ENCODE measurements around the gene CCDC152.

CCDC152 gene

DNA sequence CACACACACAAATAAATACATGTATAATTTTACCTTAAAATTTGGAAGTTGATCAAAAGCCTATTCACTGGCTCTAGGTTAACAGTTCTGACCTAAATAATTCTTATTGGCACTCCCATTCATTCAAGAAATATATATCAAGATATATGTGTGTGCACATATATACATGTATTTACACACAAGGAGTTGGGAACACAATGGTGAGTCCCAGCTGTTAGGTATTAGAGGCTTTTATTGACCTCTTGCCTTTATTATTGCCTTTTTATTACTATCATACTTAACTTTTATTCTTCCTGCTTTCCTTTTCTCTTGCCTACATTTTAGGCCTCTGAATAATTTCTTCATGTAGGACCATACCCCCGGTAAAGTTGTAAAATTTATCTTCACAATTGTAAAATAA, 25.0 kb downstream of the CCDC152 start:
- DNase-seq (ENCODE audit: low read depth in 2 of 2): no peak

DNA sequence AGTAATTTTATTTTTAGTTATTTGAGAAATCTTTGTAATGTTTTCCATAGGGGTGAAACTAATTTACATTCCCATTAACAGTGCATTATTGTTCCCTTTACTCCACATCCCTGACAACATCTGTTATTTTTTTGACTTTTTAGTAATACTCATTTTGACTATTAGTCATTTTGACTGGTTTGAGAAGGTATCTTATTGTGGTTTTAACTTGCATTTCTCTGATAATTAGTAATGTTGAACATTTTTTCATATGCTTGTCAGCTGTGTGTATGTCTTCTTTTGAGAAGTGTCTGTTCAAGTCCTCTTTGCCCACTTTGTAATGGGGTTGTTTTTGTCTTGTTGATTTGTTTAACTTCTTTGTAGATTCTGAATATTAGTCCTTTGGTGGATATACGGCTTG, 27.5 kb downstream of the CCDC152 start:
- no peak for DNase-seq (ENCODE audit: low read depth in 2 of 2)

- DNase-seq (ENCODE audit: low read depth in 2 of 2): no peak
Measured at GRCh38 chr5:42785756-42786155, 29.1 kb downstream of the CCDC152 start.

- DNase-seq (ENCODE audit: low read depth in 2 of 2): no peak
Measured at GRCh38 chr5:42787073-42787472, 30.5 kb downstream of the CCDC152 start.

GRCh38 chr5:42787845-42788244, 31.2 kb downstream of the CCDC152 start:
- DNase-seq (ENCODE audit: low read depth in 2 of 2): no peak

DNA sequence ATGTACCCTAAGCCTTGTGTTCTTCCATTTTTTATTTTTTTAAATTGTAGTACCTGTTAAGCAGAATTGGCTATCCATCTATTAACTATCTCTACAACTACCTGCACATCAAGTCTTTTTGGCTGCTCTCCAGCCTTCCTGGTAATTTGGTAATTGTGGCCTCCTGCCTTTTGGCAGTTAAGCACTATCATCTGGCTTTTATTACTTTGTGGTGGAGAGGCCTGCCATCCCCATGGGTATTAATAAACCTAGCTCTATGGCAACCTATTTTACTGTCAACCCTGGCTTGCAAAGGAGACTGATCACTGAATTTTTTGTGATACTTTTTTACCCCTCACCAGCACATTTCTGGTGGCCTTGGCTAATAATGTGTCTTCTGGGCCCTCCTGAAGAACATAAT, 34.5 kb downstream of the CCDC152 start:
- DNase-seq (ENCODE audit: low read depth in 2 of 2): no peak

- no peak for DNase-seq (ENCODE audit: low read depth in 2 of 2)
Measured at GRCh38 chr5:42798284-42799240, 41.9 kb downstream of the CCDC152 start.

GRCh38 chr5:42799241-42799608, 42.6 kb downstream of the CCDC152 start:
- DNase-seq (ENCODE audit: low read depth in 2 of 2): no peak

DNA sequence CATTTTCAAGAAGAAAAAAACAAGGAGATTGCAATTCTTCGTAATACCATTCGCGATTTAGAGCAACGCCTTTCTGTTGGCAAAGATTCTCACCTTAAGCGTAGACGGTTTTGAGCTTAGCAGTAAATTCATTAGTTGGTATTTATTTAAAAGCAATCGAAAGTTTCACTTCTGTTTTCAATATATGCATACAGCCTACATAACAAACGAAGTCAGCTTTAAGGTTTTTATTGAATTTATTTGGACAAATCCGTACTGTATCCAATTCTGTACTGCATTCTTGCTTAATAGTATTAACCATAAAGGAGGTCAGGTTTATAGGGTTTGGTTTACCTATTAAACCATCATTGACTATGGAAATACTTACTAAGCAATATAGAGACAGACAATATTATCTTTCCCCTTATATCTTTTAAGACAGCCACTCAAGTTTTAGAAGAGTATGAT, 43.1 kb downstream of the CCDC152 start:
- no peak for DNase-seq (ENCODE audit: low read depth in 2 of 2)

- DNase-seq (ENCODE audit: low read depth in 2 of 2): no peak
Measured at GRCh38 chr5:42800748-42801330, 44.2 kb downstream of the CCDC152 start.

DNA sequence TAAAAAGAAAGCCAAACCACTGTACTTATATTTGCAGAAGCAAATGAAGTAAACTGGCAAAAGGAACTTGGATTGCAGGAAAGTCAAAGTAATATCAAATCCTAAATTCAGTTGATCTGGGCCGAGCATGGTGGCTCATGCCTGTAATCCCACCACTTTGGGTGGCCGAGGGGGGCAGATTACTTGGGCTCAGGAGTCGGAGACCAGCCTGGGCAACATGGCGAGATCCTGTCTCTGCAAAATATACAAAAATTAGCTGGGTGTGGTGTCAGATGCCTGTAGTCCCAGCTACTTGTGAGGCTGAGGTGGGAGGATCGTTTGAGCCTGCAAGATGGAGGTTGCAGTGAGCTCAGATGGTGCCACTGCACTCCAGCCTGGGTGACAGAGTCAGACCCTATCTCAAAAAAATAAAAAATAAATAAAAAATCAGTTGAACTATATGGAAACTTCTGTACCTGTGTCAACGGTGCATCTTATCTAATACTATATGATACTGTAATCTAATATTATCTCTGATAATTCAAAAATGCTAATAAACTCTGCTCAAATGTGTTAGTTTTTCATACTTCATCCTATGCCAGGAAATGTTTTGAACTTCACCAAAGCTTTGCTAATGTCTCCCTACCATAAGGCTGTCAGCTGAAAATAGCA, 45.0 kb downstream of the CCDC152 start:
- no peak for DNase-seq (ENCODE audit: low read depth in 2 of 2)

- no peak for DNase-seq (ENCODE audit: low read depth in 2 of 2)
Measured at GRCh38 chr5:42804717-42805339, 48.2 kb downstream of the CCDC152 start.

GRCh38 chr5:42806004-42806700, 49.5 kb downstream of the CCDC152 start:
- DNase-seq (ENCODE audit: low read depth in 2 of 2): no peak

- DNase-seq (ENCODE audit: low read depth in 2 of 2): no peak
Measured at GRCh38 chr5:42806701-42807262, 50.2 kb downstream of the CCDC152 start.

DNA sequence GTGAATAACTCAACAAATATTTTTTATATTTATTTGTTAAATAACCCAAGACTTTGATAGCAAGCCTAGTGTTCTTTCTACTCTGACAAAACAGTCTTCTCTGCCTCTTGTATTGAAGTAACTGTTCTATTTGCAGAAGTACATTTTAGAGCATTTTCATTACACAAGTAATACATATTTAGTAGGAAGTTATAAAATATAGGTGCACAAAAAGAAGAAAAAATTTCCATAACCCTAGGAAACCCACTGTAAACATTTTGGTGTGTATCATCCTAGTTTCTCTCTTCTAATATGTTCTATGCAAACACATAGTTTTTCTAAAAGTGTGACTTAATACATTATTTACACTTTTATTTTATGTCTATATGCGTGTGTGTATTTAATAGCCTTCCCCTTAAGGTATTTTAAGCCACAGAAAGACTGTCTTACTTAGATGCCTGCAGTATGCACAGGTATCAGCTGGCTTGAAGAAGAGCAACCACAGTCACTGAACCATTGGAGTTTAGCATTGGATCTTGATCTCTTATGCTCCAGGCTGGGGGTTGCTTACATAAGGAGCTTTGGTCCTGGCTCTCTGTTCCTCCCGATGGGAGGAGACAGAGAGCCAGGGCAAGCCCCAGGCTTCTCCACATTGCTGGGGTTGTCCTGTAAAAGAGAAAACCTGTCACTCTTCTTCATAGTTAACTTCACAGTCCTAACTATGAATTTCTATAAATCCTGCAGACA, 51.3 kb downstream of the CCDC152 start:
- DNase-seq (ENCODE audit: low read depth in 2 of 2): no peak

DNA sequence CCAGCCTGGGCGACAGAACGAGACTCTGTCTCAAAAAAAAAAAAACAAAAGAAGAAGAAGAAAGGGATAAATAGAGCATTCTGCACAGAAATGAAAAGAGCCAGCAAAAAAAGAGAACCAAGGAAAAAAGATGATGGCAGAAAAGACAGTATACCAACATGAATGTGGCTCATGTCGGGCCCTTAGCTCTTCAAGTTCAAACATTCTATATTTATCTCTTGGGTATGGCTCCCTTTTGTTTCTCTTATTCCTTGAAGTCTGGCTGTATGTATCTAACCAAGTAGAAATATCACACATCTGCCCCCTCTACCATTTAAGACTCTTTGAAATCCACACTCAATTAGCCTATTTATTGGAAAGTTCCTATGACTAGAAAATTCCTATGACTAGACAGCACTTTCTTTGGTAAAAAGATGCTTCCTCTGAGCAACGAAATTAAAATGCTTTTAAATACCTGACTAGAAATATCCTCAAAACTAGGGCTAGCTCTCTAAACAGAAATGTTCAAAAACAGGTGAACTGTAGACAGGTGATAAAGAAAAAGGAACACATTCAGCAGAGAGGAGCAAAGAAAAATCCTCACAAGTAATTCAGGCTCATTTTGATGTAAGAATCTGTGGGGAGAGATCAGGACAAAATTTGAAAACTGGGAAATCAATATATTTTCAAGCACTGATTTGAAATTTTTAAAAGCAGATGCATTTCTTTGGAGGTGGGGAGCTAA, 52.4 kb downstream of the CCDC152 start:
- no peak for DNase-seq (ENCODE audit: low read depth in 2 of 2)

- no peak for DNase-seq (ENCODE audit: low read depth in 2 of 2)
Measured at GRCh38 chr5:42810834-42811590, 54.4 kb downstream of the CCDC152 start.

DNA sequence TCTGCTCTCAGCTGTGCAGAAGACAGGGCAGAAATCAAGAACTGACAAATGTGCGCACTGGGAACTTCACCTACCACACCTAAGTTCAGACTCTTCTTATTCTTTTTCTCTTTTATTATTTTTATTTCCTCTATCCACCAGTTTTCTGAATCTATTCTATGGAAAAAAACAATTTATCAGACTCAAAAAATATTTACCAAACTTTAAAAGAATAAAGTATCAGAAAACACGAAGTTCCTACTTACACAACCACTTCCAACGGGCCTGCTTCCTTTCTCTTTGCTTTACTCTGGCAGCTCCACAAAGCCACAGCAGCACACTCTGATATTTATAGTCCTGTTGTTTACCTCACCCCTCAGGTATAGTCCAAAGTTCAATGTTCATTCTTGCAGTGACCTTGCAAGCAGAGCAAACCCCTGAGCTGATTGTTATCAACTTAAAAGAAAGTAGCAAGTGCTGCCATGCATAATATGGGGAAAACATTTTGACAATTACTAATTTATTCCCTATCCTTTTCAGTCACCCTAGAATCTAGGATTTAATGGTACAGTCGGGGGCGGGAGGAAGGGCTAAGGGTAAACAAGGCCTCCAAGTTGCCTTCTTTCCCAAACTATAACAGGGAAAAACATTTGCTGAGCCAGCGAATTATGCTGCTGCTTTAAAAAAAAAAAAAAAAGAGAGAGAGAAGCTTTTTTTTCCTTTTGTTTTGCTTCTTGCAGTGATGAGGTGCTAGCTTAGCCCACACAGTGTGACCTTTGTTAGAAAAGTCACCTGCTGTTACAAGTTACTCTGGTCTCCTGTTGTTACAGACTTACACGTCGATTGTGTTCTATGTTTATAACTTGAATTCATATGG, 55.2 kb downstream of the CCDC152 start, which contains the start of gene SELENOP:
Gene SELENOP, minus strand, starts transcription at position 302 of the 856 bp plus-strand sequence. CDS start 3,539 bp downstream, outside the sequence.
- DNase-seq (ENCODE audit: low read depth in 2 of 2): no peak
